Liver (tissue), 9 donors: Measurements from ENCODE around the gene OR2L2. TPM values are rescaled to one million over a fixed set of nuclear protein-coding genes. Genes with fewer than 3 reads are reported as not detected.

Source experiments
- DNase-seq: peaks from one replicate; pipeline ENCODE4 v3.0.0-alpha.2; 2017; ENCODE audit warnings: low spot score
- H3K27ac ChIP-seq, 2 donors: one replicate each; pipeline ENCODE4 v1.7.0; 2013; ENCODE audit warnings: inconsistent platforms in 2 of 2, low read length in 2 of 2, control low read depth in 1 of 2, low read depth in 1 of 2, mild to moderate bottlenecking in 1 of 2
- H3K27me3 ChIP-seq, 4 donors: one replicate each; pipeline versions ENCODE4 v1.6.1 to v1.7.0; 2013; ENCODE audit warnings: low read length in 3 of 4, inconsistent platforms in 1 of 4, mild to moderate bottlenecking in 1 of 4, moderate library complexity in 1 of 4; ENCODE audit not compliant: control insufficient read depth in 4 of 4, insufficient read depth in 4 of 4
- H3K36me3 ChIP-seq, 4 donors: one replicate each; pipeline versions ENCODE4 v1.6.1 to v1.7.0; 2013; ENCODE audit warnings: low read length in 3 of 4, mild to moderate bottlenecking in 3 of 4, low read depth in 1 of 4, moderate library complexity in 1 of 4; ENCODE audit not compliant: control insufficient read depth in 4 of 4, insufficient read depth in 3 of 4
- H3K4me1 ChIP-seq, 4 donors: one replicate each; pipeline versions ENCODE4 v1.6.1 to v1.7.0; 2013; ENCODE audit warnings: low read length in 3 of 4, mild to moderate bottlenecking in 3 of 4, moderate library complexity in 1 of 4; ENCODE audit not compliant: control insufficient read depth in 4 of 4, insufficient read depth in 4 of 4
- H3K4me3 ChIP-seq, 3 donors: one replicate each; pipeline versions ENCODE4 v1.6.1 to v1.7.0; 2013; ENCODE audit warnings: low read length in 3 of 3, control low read depth in 1 of 3, low read depth in 1 of 3, mild to moderate bottlenecking in 1 of 3
- H3K9ac ChIP-seq, 2 donors: one replicate each; pipeline ENCODE4 v1.7.0; 2013; ENCODE audit warnings: low read length in 2 of 2, mild to moderate bottlenecking in 2 of 2, moderate library complexity in 2 of 2, control low read depth in 1 of 2, low read depth in 1 of 2
- H3K9me3 ChIP-seq, 4 donors: one replicate each; pipeline versions ENCODE4 v1.6.1 to v1.7.0; 2013; ENCODE audit warnings: low read length in 3 of 4; ENCODE audit not compliant: control insufficient read depth in 4 of 4
- ATF3 ChIP-seq: IDR thresholded peaks from 2 replicates; pipeline ENCODE4 v1.6.1; 2016; ENCODE audit warnings: antibody characterized with exemption
- CTCF ChIP-seq: fragments of 150-350 bp; IDR thresholded peaks from 2 replicates; pipeline ENCODE4 v1.5.1; 2017; ENCODE audit warnings: improper control_type of control experiment, low read depth, low read length; ENCODE audit not compliant: missing input control
- EGR1 ChIP-seq, 2 donors: IDR thresholded peaks; 2 replicates each; pipeline ENCODE4 v1.6.1; 2016 to 2018; ENCODE audit warnings: antibody characterized with exemption in 2 of 2, low read depth in 2 of 2
- FOXA1 ChIP-seq: IDR thresholded peaks from 2 replicates; pipeline ENCODE4 v1.6.1; 2016; ENCODE audit warnings: antibody characterized with exemption
- FOXA2 ChIP-seq: IDR thresholded peaks from 2 replicates; pipeline ENCODE4 v1.6.1; 2016; ENCODE audit warnings: antibody characterized with exemption
- GABPA ChIP-seq, 2 donors: IDR thresholded peaks in 1 of 2; conservative IDR thresholded peaks in 1 of 2; 2 replicates each; pipeline ENCODE4 v1.6.1; 2016; ENCODE audit warnings: antibody characterized with exemption in 2 of 2, mild to moderate bottlenecking in 1 of 2, moderate library complexity in 1 of 2
- HNF4A ChIP-seq, 2 donors: conservative IDR thresholded peaks; 2 replicates each; pipeline ENCODE4 v1.6.1; 2016; ENCODE audit warnings: antibody characterized with exemption in 2 of 2, mild to moderate bottlenecking in 2 of 2
- HNF4G ChIP-seq: IDR thresholded peaks from 2 replicates; pipeline ENCODE4 v1.6.1; 2016; ENCODE audit warnings: antibody characterized with exemption
- JUND ChIP-seq, 2 donors: IDR thresholded peaks; 2 replicates each; pipeline ENCODE4 v1.6.1; 2016; ENCODE audit warnings: antibody characterized with exemption in 2 of 2
- MAX ChIP-seq: IDR thresholded peaks from 2 replicates; pipeline ENCODE4 v1.6.1; 2016; ENCODE audit warnings: antibody characterized with exemption
- NR2F2 ChIP-seq: IDR thresholded peaks from 2 replicates; pipeline ENCODE4 v1.6.1; 2016; ENCODE audit warnings: antibody characterized with exemption
- RAD21 ChIP-seq, 2 donors: IDR thresholded peaks; 2 replicates each; pipeline ENCODE4 v1.6.1; 2016; ENCODE audit warnings: antibody characterized with exemption in 2 of 2, mild to moderate bottlenecking in 2 of 2
- REST ChIP-seq: IDR thresholded peaks from 2 replicates; pipeline ENCODE4 v1.6.1; 2016; ENCODE audit warnings: antibody characterized with exemption, mild to moderate bottlenecking
- RXRA ChIP-seq, 2 donors: IDR thresholded peaks; 2 replicates each; pipeline ENCODE4 v1.6.1; 2017 to 2018; ENCODE audit warnings: antibody characterized with exemption in 2 of 2, mild to moderate bottlenecking in 1 of 2
- SP1 ChIP-seq: IDR thresholded peaks from 2 replicates; pipeline ENCODE4 v1.6.1; 2018; ENCODE audit warnings: antibody characterized with exemption, mild to moderate bottlenecking
- TAF1 ChIP-seq: conservative IDR thresholded peaks from 2 replicates; pipeline ENCODE4 v1.6.1; 2016; ENCODE audit warnings: antibody characterized with exemption, mild to moderate bottlenecking
- YY1 ChIP-seq: IDR thresholded peaks from 2 replicates; pipeline ENCODE4 v1.6.1; 2016; ENCODE audit warnings: antibody characterized with exemption, mild to moderate bottlenecking
- ZBTB33 ChIP-seq: IDR thresholded peaks from 2 replicates; pipeline ENCODE4 v1.6.1; 2016; ENCODE audit warnings: antibody characterized with exemption
- WGBS: extraction: QIAGEN DNeasy Blood & Tissue Kit; methylation state at CpG from one replicate; pipeline ENCODE4 v1.1.7; 2013; 5-methylcytosine and 5-hydroxymethylcytosine counted together
- polyA plus RNA-seq, 2 donors: library from polyadenylated mRNA; stranded (reverse) in 1 of 2; unstranded in 1 of 2; fragments of 200-250 nt in 1 of 2; fragments of >200 nt in 1 of 2; fragmentation: Nextera tagmentation in 1 of 2; extraction: Ambion mirVana in 1 of 2; gene quantifications; one replicate each; pipeline versions ENCODE4 v1.2.1 to v1.2.3, GENCODE V29; 2013 to 2015
- total RNA-seq, 2 donors: library from RNA; depleted of rRNA; stranded (reverse); fragments of >200 nt; gene quantifications; one replicate each; pipeline ENCODE4 v1.2.3, GENCODE V29; 2014
- donor health status: healthy.
- donor health status: healthy.
- donor health status: healthy.
- donor health status: healthy.
- donor health status: healthy.

Gene OR2L2
- total and polyA plus RNA-seq, 4 donors: 0.03 TPM; not detected in 3

- WGBS: 65% methylated on average over 2 of the region's 2 CpGs
- H3K4me1 ChIP-seq: no peaks in the 10 kb centered on the region
- H3K36me3 ChIP-seq: no peaks in the 10 kb centered on the region
- no peak overlapping the region for H3K4me3 ChIP-seq
- H3K9me3 ChIP-seq: no peaks in the 10 kb centered on the region
- H3K27me3 ChIP-seq: no peaks in the 10 kb centered on the region
- H3K9ac ChIP-seq: no peak overlapping the region
- no peak for TF ChIP-seq ATF3
- no peak for TF ChIP-seq CTCF
- no peak for TF ChIP-seq HNF4G
- no peak for TF ChIP-seq HNF4A (conservative IDR thresholded peaks at IDR 0.05)
- TF ChIP-seq JUND (IDR thresholded peaks at IDR 0.05): no peak
- no peak for TF ChIP-seq RAD21 (IDR thresholded peaks at IDR 0.05)
- no peak for TF ChIP-seq FOXA2
- no peak for TF ChIP-seq ZBTB33
- TF ChIP-seq YY1: no peak
- no peak for TF ChIP-seq MAX
- no peak for TF ChIP-seq NR2F2
- TF ChIP-seq RXRA (IDR thresholded peaks at IDR 0.05): no peak
- no peak for TF ChIP-seq GABPA (IDR thresholded peaks at IDR 0.05 in 1 of 2, conservative IDR thresholded peaks at IDR 0.05 in 1 of 2)
- TF ChIP-seq EGR1 (IDR thresholded peaks at IDR 0.05; ENCODE audit: low read depth in 2 of 2): no peak
- no peak for TF ChIP-seq TAF1
- no peak for TF ChIP-seq SP1
- TF ChIP-seq FOXA1: no peak
- TF ChIP-seq REST: no peak
- no peak for DNase-seq
- H3K27ac ChIP-seq: no peak overlapping the region
Observed at GRCh38 chr1:248065071-248065470, 35.2 kb downstream of the OR2L2 start.
